ENCODE data around the gene EDC3. TPM values are rescaled to one million over a fixed set of nuclear protein-coding genes. Genes with fewer than 3 reads are reported as not detected.
"Not testable (repeated sequence)": the region's sequence is repeated elsewhere in the genome, so short reads cannot be mapped to it uniquely, and the experiment has no call there.

Gene EDC3
- polyA plus RNA-seq, 1 of the 3 experiments (the other 2 are of a cell fraction) = 34.9 TPM

GRCh38 chr15:74631087-74631385, 64.8 kb downstream of the EDC3 start (continued):
- no peak for TF ChIP-seq RFX5 (IDR thresholded peaks at IDR 0.05; ENCODE audit: low read length)
- TF ChIP-seq IRF3 (IDR thresholded peaks at IDR 0.05; ENCODE audit: low read depth, low read length) = no peak

GRCh38 chr15:74630284-74631086, 65.3 kb downstream of the EDC3 start:
- H3K4me2 ChIP-seq = no peak overlapping the region
- H3K27ac ChIP-seq (ENCODE audit: low read depth in 2 of 2, low read length in 1 of 2) = peak overlapping the region in 1 of 2 experiments; percentile 16; a peak in 1 of 4 replicates
- peaks cover 23 to 88% of the 10 kb centered on the region in 2 experiments for H3K36me3 ChIP-seq (replicated peaks in 1 of 2; ENCODE audit: control insufficient read depth in 1 of 2, insufficient read depth in 2 of 2, low read length in 1 of 2)
- peaks cover 9% of the 10 kb centered on the region for H3F3A ChIP-seq (replicated peaks; ENCODE audit: insufficient read depth)
- peaks cover 50% of the 10 kb centered on the region; the same call in 1 of the 2 replicates for H4K20me1 ChIP-seq (ENCODE audit: insufficient read depth)
- H3K9ac ChIP-seq = no peak overlapping the region
- WGBS (ENCODE audit: low lambda C conversion rate) = 88% methylated on average over 5 of the region's 6 CpGs
- no peak overlapping the region for H2AFZ ChIP-seq (ENCODE audit: low read depth)
- H3K79me2 ChIP-seq (ENCODE audit: insufficient read depth) = 0 out of 2 replicates have a peak, but pooled peaks cover 4% of the 10 kb centered on the region
- no peak overlapping the region for H3K4me3 ChIP-seq (ENCODE audit: low read depth in 2 of 2, low read length in 1 of 2)
- ChIA-PET POLR2A (interaction anchor here (1.0 to 1.9 kb wide), 5 partner anchors 7 to 188 kb away, joined by 3 to 9 read pairs (median 5); no protein-coding TSS in a partner anchor), CTCF (interaction anchor here (0.5 to 39.4 kb wide), 20 partner anchors 11 to 313 kb away, joined by 3 to 1109 read pairs (median 5); partner anchors contain the start of genes CLK3 and CSK)
- H3K9me2 ChIP-seq = no peaks in the 10 kb centered on the region
- no peak for TF ChIP-seq MEF2A (IDR thresholded peaks at IDR 0.05; ENCODE audit: borderline replicate concordance, low read depth)
- TF ChIP-seq MAX (IDR thresholded peaks at IDR 0.05; ENCODE audit: low read depth) = no peak
- peak; percentile 25 for TF ChIP-seq CTCF (IDR thresholded peaks at IDR 0.05)
- TF ChIP-seq FOXM1 (IDR thresholded peaks at IDR 0.05; ENCODE audit: low read depth) = no peak
- TF ChIP-seq GABPA (IDR thresholded peaks at IDR 0.05; ENCODE audit: low read depth) = no peak
- peak; percentile 5; the same call in 1 of the 2 replicates for TF ChIP-seq POLR2AphosphoS5 (IDR thresholded peaks at IDR 0.05; ENCODE audit: low read depth, low read length)
- no peak for TF ChIP-seq IRF3 (IDR thresholded peaks at IDR 0.05; ENCODE audit: low read depth, low read length)
- TF ChIP-seq EP300 (IDR thresholded peaks at IDR 0.05; ENCODE audit: borderline replicate concordance in 1 of 2, low read depth in 1 of 2, low read length in 1 of 2) = no peak
- TF ChIP-seq NFIC (IDR thresholded peaks at IDR 0.05; ENCODE audit: borderline replicate concordance) = no peak
- no peaks in the 10 kb centered on the region for H3K4me1 ChIP-seq (ENCODE audit: control insufficient read depth in 1 of 2, insufficient read depth in 2 of 2, low read depth in 1 of 2, low read length in 1 of 2)
- no peak for DNase-seq
- H3K9me3 ChIP-seq = no peaks in the 10 kb centered on the region
- no peaks in the 10 kb centered on the region for H3K27me3 ChIP-seq (ENCODE audit: insufficient read depth)

- DNase-seq; H3K4me3 ChIP-seq (ENCODE audit: low read depth in 2 of 2, low read length in 1 of 2); POLR2A ChIA-PET; H3K27ac ChIP-seq (ENCODE audit: low read depth in 2 of 2, low read length in 1 of 2); H3K9me2 ChIP-seq; H3K79me2 ChIP-seq (ENCODE audit: insufficient read depth); H3K4me1 ChIP-seq (ENCODE audit: control insufficient read depth in 1 of 2, insufficient read depth in 2 of 2, low read depth in 1 of 2, low read length in 1 of 2); H3K9me3 ChIP-seq; H3K9ac ChIP-seq; H3F3A ChIP-seq (replicated peaks; ENCODE audit: insufficient read depth); H3K27me3 ChIP-seq (ENCODE audit: insufficient read depth); H3K4me2 ChIP-seq; H2AFZ ChIP-seq (ENCODE audit: low read depth): not testable (repeated sequence)
- 87% methylated on average over 3 of the region's 10 CpGs for WGBS (ENCODE audit: low lambda C conversion rate)
- Histone ChIP-seq H3K36me3 (replicated peaks in 1 of 2; ENCODE audit: control insufficient read depth in 1 of 2, insufficient read depth in 2 of 2, low read length in 1 of 2) (peaks cover 22 to 89% of the 10 kb centered on the region in 2 experiments), H4K20me1 (ENCODE audit: insufficient read depth) (peaks cover 47% of the 10 kb centered on the region; the same call in 1 of the 2 replicates)
- CTCF ChIA-PET = interaction anchor here (2.9 to 39.4 kb wide), 5 partner anchors 10 to 257 kb away, joined by 11 to 1109 read pairs (median 141); partner anchors contain the start of genes CLK3 and CSK
Measured at GRCh38 chr15:74629696-74630095, 66.1 kb downstream of the EDC3 start.
